ENCODE data around the gene LPCAT3.

DNA sequence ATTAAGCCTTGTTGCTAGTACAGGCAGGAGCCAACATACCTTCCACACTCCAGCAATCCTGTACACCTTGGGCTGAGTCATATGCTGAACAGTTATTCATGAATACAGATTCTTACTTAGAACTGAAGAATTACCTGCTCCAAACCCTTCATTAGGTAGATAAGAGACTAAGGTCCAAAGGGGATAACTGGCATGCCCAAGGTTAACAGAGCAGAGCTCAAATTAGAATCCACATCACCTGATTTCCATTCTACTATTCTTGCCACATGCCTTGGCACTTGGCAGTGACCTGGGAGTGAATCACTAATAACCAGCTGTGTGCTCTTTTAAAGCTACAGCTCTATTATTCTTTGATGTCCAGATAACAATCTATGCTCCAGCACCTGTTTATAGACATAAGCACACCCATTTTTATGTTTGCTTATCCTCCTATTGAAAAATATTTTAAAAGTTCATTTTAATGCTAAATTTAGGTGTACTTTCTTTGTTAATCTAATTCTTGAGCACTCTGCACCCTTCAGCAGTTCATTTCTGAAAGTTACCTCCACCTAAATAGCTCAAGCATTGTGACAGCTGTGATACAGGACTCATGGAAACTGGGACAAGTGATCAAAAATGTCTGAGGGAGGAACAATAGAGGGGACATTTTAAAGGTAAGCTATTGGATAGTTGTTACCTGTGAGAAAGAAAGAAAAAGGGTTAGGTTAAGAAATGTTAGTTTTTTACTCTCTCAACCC is 19.4 kb downstream of the LPCAT3 start:
- no peak for TF ChIP-seq CTCF (IDR thresholded peaks at IDR 0.05)
- no peak for TF ChIP-seq EP300 (IDR thresholded peaks at IDR 0.05)
- no peak for TF ChIP-seq POLR2AphosphoS5 (IDR thresholded peaks at IDR 0.05)
- TF ChIP-seq POLR2A (IDR thresholded peaks at IDR 0.05) = no peak

Measured in stomach (tissue), 4 donors.